ENCODE data around the gene ATXN10.
"Not testable (repeated sequence)": the region's sequence is repeated elsewhere in the genome, so short reads cannot be mapped to it uniquely, and the experiment has no call there.

The ATXN10 gene

DNA sequence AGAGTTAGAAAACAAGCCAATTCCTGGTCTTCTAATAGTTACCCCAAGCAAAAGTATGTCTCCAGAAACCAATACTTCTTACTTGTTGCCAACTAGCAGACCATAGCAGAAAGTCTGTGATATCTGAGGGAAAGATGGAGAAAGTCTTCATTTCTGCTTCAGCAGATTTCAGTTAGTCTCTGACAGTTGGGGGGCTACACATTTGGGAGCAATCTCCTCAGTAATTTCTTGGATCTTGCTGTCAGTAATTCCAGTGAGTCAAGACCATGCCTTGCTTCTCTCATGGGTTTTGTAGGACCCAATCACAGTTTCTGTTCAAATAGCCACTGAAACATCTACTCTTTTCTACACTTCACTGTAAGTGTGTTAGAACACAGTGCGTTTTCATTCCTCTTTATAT lies 118.8 kb downstream of the ATXN10 start:
- DNase-seq = no peak

DNA sequence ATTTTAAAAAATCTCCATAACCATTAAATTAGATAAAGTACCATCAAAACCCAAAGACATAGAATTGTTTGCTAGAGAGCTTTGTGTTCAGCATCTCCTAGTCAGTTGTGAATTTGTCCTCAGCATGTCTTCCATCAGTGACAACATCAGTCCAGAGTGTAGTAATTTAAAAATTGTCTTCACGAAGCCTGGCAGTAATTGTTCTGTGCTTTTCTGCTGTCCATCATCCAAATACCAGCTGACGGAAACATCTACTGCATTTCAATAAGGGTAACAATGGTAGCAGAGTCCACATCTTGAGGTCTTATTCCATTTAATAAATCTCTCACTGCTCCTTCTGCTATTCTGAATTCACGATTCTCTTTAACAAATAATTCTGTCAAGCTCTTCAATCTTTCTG lies 121.5 kb downstream of the ATXN10 start:
- no peak for DNase-seq

DNA sequence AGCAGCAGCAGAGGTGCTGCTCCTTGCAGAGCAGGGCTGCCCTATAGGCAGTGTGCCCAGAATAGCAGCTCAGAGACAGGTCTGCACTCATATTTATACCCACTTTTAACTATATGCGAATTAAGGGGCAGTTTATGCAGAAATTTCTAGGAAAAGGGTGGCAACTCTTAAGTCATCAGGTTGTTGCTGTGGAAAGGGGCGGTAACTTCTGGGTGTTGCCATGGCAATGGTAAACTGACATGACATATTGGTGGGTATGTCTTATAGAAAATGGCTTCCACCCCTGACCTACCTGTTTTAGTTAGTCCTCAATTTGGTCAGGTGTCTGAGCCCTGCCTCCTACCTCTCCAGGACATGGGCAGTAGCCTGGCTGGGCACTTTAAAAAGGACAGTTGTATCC lies 122.3 kb downstream of the ATXN10 start:
- no peak for DNase-seq

DNA sequence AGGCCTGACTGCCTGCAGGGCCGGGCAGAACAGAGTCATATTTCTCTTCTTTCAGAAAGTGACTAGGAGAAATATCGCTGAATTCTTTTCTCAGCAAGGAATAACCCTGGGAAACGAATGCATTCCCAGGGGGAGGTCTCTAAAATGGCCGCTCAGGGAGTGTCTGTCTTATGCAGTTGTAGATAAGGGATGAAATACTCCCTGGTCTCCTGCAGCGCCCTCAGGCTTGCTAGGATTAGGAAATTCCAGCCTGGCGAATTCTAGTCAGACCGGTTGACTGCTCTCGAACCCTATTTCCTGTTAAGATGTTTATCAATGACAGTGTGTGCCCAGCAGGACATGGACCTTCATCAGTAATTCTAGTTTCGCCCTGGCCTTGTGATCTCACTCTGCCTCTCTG lies 124.4 kb downstream of the ATXN10 start:
- not testable (repeated sequence) for DNase-seq

DNA sequence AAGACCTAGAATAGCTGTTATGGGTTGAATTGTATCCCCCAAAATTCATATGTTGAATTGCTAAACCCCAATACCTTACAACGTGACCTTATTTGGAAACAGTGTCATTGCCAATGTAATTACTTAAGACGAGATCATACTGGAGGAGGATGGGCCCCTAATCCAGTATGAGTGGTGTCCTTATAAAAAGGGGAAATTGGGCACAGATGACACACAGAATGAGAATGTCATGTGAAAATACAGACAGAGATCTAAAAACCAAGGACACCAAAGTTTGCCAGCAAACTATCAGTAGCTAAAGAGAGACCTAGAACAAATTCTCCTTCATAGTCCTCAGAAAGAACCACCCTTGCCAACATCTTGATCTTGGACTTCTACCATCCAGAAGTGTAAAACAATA lies 127.7 kb downstream of the ATXN10 start:
- no peak for DNase-seq

DNA sequence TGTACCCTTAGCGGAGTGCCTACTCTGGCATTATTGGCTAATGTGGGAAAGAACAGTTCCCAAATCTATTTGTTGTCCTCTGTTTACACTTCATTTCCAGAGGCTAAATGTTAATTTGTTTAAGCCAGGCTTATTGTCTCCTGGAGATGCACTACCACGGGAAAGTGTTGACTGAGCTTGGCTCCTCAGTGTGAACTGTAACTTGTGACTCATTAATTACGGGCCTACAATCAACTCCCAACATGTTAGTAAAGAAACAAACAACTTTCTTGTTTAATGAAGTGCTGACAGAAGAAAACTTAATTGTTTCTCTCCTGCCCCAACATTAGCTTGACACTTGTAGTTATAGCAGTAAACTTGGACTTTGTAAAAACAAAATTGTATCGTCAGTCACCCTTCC lies 130.4 kb downstream of the ATXN10 start:
- DNase-seq = no peak

DNA sequence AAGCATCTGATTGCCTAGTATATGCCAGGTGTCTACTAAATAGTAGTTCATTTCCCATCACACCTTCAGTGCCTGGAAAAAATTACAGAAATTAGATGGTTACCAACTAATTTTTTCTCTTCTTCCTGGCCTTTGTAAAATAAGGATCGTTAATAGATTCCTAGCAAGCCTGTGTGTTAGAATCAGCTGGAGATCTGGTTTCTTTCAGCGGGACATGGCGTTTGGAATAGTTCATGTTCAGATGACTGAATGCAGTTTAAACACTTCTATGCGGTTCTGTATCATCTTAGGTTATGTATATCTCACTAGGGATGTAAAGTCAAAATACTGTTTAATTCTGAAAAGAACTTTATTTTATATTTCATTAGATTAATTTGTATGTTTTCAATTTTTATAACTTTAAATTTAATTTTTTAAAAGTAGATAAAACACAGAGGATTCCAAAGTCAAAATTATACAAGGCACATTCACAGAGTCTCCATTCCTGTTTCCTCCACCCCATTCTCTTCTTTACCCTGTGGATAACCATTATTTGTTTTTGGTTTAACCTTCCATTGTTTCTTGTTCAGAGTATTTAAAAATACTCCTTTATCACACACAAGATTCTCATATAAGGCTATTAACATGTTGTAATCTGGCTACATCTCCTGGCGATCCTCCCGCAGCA lies 132.8 kb downstream of the ATXN10 start:
- no peak for DNase-seq

DNA sequence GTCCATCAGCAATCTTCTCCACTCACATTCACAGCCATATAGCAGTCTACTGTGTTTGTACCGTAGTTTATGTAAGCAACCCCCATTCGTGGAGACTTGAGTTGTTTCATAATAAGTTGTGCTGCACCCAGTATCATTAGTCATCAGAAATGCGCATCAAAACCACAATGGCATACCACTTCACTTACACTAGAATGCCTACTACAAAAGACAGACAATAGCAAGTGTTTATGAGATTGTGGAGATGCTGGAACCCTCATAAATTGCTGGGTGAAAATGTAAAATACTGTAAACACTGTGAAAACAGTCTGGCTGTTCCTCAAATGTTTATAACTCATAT lies 133.3 kb downstream of the ATXN10 start:
- no peak for DNase-seq

DNA sequence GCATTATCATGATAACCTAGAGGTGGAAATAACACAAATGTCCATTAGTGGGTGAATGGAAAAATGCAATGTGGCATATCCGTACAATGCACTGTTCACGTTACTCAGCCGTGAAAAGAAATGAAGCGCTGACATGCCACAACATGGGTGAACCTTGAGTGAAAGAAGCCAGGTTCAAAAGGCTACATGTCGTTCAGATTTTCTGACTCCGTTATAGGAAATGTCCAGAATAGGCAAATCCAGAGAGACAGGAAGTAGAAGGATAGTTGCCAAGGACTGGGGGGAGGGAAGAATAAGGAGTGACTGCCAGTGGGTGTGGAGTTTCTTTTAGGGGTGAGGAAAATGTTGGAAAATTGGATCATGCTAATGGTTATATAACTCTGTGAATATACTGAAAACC lies 133.8 kb downstream of the ATXN10 start:
- no peak for DNase-seq

DNA sequence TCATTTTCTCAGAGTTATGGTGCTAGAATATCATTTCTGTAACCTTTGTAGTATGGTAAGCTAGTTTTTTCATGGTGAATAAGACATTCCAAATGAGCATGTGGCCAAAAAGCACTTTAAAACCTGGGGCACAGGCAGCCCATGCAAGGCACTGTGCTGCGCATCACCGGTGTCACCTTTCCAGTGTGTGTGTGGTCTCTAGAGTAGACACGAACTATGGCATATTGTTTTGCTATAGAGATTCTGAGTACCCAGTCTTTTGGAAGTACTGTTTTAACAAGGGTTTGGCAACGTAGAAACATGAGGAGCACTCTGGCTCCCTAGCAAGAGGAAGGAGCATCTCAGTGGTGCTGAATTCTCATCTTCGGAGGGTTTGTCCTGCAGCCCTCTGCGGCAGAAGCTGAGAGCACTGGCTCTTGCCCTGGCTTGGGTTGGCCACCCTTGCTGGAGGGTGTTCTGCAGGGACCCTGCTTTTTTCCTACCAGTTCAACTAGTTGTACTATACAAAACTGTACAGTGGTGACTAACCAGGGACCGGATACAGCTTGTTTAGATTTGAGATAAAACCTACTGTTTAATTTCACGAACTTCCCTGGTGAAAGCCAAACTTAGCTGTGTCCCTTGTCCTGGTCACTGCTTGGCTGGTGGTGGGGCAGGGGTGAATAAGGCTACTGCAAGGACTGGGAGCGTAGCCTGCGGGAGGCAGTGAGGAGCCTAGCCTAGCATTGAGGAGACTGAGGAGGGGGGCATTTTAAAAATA lies 135.7 kb downstream of the ATXN10 start:
- no peak for DNase-seq

DNA sequence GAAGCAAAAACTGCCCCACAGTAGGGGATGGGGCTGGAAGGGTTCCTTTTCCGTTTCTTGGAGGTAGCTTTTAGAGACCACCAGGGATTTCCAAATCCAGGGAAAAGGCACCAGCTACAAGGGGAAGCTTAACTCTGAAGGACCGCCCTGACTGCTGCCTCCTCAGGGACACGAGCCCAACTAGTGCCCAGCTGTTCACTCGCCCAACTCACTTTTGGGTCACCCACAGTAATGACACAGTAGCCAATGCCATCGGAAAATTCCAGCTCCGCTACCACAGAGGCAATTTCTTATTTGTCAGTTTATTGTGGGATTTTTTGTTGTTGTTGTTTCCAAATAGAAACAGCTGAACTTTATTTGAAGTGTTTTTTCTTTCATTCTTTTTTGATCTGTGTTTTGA lies 141.3 kb downstream of the ATXN10 start:
- no peak for DNase-seq

DNA sequence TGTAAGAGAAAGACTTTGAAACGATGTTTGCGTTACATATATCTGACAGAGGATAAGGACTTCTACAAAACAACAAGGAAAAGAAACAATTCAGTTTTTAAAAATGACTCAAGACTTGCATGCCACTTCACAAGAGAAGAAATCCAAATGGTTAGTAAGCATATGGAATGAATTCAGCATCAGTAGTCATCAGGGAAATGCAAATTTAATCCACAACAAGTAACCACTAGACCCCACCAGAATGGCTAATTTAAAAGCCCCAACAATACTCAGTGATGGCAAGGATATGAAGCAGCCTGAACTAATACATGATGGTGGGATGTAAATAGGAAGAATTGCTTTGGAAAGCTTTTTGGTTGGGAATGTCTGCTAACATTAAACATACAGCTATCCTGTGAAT lies 142.6 kb downstream of the ATXN10 start:
- DNase-seq = no peak

DNA sequence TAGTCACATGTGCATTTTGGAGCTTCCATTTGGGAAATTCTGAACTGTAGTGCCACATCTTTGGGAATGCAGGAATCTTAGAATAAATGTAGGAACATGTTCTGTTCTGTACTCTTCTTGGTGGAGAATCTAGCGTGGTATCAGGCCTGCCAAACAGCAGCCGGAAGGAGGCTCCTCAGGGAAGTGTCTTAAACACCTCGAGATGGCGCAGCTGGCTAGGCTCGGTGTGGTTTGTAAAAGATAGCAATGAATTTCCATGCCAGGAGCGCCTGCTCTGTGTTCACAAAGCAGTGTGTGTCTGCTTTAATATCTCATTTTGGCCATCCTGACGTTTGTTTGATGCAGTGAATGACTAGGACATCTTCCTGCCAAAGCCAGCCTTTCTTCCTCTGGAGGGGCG lies 145.1 kb downstream of the ATXN10 start:
- no peak for DNase-seq

DNA sequence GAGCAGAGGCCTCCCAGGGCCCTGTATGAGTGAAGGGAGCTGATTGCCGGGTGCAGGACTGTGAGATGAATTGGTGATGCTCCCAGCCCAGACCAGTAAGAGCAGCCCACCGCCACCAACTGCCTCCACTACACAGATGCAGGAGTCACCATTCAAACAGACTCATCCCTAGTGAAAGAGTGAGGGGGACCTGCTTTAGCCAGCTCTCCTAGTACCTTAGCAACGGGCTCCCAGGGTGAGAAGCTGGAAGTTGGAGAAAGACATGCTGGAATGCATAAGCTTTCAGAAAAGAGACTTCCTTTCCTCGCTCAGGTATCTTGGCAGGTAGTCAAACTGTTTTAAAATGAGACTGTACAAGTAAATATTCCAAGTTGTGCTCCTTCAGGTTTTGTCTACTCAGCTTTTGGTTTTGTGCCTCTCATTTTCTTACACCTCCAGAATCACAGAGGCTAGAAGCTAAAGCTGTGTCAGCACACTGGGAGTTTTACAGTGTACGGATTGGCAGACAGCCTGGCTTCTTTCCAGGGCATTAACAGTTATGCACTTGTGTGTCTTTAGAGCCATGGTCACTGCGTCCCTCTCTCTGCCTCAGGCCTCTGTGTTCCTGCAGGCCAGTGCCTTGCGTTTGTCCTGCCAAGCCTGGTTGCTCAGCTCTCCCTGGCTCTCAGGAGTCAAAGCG lies 146.2 kb downstream of the ATXN10 start:
- no peak for DNase-seq

DNA sequence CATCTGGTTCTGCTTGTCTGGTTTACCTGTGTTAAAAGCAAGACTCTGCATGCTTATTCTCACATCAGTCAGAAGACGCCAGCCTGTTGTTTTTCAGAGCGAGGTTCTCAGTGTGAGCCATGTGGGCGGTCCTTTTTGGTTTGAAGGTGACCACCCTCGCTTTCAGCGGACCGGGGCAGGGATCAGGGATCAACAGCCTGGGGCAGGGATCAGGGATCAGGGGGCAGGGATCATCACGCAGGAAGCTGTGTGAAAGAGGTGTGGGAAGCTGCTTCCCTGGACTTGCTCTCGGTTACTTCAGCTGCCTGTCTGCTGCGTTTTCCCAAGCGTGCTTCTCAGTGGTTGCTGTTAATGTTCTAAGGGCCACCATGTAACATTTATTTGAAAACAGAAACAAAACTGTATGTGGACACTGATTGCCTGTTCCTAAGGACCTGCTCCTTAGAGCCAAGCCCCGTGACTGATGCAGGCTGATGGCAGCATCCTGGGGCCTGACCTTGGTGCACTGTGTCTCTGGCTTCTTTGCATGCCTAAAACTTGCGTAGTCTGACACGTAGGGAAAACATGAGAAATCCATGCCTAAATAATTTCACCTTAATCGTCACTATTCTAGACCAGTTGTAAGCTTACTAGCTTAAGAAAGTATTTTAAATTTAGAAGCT lies 146.9 kb downstream of the ATXN10 start:
- no peak for DNase-seq

DNA sequence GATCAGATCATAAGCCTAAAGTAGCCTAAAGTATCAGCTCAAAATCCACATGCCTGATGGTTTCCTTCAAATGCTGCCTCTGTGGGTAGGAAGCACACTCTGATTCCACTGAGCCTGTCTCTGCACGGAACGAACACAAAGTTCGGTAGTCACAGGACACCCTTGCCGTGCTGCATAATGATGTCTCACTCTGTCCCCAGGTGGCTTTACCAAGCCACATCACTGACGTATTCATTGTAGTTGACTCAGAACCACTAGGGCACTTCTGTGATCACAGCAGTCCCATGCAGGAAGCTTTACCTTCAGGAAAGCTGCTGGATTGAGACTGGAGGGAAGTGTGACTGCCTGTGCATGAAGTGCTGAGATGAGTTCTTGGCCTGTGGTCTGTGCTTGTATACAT lies 147.7 kb downstream of the ATXN10 start:
- DNase-seq = no peak

DNA sequence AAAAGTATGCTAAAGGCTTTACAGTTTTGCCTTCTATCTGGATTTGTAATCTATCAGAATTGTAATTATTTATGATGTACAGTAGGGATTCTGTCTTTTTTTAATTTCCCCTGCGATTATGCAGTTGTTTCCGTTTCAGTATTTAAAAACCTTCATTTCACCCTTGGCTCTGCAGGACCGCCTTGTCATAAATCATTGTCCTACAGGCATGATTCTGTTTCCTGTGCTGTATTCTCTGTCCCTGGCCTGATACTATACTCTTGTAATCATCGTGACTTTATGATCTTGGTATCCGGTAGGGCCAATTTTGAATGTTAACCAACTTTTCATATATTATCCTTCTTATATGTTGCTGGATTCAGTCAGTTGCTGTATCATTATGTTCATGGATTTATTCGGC lies 151.7 kb downstream of the ATXN10 start:
- no peak for DNase-seq

DNA sequence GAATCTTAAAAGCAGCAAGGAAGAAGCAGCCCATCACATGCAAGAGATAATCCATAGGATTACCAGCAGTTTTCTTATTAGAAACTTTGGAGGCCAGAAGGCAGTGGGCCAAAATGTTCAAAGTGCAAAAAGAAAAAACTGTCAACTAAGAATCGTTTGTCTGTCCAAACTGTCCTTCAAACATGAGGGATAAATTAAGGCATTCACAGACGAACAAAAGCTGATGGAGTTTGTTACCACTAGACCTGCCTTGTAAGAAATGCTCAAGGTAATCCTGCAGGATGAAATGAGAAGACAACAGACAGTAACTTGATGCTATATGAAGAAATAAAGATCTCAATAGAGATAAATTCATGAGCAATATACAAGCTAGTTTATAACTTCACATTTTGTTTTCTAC lies 154.9 kb downstream of the ATXN10 start:
- DNase-seq = no peak

DNA sequence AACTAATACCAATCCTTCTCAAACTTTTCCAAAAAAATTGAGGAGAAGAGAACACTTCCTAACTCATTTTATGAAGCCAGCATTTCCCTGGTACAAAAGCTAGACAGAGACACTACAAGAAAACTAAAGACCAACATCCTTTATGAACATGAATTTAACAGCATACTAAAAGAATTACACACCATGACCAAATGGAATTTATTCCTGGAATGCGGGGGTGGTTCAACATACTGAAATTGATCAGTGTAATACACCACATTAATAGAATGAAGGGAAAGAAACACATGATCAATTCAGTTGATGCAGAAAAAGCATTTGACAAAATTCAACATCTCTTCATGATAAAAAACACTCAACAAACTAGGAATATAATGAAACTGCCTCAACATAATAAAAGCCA lies 157.2 kb downstream of the ATXN10 start:
- DNase-seq = no peak

DNA sequence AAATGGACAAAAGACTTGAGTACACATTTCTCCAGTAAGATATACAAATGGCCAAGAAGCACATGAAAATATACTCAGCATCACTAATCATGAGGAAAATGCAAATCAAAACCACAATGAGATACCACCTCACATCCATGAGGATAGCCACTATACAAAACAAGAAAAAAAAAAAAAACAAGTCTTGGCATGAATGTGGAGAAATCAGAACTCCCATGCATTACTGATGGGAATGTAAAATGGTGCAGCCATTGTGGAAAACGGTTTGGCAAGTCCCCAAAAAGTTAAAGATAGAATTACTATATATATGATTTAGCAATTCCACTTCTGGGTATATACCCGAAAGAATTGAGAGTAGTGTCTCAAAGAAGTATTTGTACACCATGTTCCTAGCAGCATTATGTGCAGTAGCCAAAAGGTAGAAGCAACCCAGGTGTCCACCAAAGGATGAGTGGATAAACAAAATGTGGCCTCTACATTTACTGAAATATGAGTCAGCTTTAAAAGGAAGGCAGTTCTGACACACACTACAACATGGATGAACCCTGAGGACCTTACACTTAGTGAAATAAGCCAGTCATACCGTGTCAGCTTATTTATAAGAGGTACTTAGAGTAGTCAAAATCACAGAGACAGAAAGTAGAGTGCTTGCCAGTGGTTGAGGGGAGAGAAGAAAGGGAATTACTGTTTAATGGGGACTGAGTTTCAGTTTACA lies 159.1 kb downstream of the ATXN10 start:
- DNase-seq = no peak

DNA sequence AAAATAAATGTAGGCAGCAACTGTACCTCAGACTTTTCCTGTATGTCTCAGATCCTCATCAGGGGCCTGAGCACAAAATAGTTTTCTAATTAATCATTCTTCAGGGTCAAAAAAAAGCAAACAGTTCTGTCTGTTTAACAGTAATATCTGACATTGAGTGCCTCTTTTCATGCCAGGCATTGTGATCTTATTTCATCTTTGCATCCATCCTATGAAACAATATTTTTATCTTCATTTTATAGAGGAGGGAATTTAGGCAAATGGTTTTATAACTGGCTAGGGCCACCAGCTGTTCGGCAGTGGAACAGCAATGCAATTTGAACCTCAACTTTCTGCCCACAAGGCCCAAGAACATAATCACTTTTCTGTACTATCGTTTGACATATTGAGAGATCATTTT lies 159.8 kb downstream of the ATXN10 start:
- DNase-seq = no peak

DNA sequence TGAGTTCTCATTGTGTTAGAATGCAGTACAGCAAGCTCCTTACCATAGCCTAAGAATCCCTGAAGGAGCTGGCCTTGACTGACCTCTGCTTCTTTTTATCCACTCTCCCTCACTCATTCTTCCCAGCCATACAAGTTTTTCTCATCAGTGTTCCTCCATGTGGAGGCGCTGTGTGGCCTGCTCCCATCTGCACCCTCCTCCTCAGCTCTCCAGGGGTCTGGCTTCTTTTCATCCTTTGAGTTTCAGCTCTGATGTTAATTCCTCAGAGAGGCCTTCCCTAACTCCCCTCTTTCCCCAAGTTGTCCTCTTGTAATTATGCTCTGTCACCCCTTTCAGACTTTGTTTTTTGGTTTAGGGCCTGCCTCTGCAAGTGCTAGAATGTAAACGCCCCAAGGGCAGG lies 160.5 kb downstream of the ATXN10 start:
- no peak for DNase-seq

DNA sequence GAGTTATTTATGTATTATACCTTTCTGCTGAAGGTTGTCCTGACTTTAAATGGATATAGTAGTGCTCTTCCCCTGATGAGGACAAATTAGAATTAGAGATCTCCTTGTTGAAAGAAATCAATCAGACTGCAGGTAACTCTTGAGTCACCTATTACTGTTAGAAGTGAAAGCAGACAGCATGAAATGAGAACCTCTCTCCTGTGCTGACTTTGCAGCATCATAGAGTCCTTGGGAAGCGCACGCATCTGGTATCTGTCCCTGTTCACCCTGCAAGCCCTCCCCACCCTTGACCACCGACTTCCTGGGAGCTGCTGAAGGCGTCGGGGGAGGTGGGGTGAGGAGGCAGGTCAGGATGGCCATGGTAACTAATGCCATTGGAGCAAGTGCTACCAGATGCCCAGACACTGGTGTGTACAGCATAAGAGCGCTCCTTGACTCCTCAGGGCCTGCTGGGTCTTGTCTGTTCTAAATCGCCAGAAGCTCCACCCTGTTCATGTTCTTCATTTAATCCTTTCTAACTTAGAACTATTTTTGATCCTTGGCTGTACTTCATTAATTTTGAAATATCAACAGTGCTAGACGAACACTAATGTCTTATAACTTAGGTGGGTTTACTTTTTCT lies 161.4 kb downstream of the ATXN10 start:
- DNase-seq = no peak

All from NCI-H345 (cell line).